ENCODE measurements around the gene ANKRD11.

ANKRD11 gene

DNA sequence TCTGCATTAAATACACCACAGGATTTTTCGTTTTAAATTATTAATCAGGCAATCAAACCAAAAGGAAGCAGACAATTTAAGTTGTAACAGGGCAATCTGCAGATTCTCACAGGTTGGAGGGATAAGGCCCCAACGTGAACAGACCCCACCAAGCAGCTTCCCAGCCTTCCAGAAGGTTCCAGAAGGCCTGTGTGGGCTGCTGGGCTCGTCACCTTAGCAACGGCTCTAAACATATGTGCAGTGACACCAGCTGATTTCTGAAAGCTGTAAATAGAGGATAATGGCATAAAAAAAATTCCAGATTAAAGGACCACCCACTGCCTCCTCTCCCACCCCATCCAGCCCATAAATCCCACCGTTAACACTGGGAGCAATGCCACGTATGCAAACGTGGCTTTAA lies 149.1 kb downstream of the ANKRD11 start:
- Histone ChIP-seq H3K27ac (ENCODE audit: poor library complexity, severe bottlenecking) (peak overlapping the region; percentile 3), H3K4me1 (ENCODE audit: insufficient read depth, poor library complexity, severe bottlenecking) (peaks cover 41% of the 10 kb centered on the region), H3K27me3 (ENCODE audit: insufficient read depth, poor library complexity, severe bottlenecking) (no peaks in the 10 kb centered on the region), H3K4me3 (ENCODE audit: severe bottlenecking) (no peak overlapping the region), H3K36me3 (ENCODE audit: low read depth) (peaks cover 24% of the 10 kb centered on the region), H3K9me3 (ENCODE audit: severe bottlenecking) (no peaks in the 10 kb centered on the region)
- ATAC-seq (ENCODE audit: low read depth), result no peak
- TF ChIP-seq, protein P1, sequence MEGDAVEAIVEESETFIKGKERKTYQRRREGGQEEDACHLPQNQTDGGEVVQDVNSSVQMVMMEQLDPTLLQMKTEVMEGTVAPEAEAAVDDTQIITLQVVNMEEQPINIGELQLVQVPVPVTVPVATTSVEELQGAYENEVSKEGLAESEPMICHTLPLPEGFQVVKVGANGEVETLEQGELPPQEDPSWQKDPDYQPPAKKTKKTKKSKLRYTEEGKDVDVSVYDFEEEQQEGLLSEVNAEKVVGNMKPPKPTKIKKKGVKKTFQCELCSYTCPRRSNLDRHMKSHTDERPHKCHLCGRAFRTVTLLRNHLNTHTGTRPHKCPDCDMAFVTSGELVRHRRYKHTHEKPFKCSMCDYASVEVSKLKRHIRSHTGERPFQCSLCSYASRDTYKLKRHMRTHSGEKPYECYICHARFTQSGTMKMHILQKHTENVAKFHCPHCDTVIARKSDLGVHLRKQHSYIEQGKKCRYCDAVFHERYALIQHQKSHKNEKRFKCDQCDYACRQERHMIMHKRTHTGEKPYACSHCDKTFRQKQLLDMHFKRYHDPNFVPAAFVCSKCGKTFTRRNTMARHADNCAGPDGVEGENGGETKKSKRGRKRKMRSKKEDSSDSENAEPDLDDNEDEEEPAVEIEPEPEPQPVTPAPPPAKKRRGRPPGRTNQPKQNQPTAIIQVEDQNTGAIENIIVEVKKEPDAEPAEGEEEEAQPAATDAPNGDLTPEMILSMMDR (IDR thresholded peaks at IDR 0.05; ENCODE audit: poor library complexity, severe bottlenecking), result no peak
- DNase-seq (ENCODE audit: low spot score), result peak; percentile 11

DNA sequence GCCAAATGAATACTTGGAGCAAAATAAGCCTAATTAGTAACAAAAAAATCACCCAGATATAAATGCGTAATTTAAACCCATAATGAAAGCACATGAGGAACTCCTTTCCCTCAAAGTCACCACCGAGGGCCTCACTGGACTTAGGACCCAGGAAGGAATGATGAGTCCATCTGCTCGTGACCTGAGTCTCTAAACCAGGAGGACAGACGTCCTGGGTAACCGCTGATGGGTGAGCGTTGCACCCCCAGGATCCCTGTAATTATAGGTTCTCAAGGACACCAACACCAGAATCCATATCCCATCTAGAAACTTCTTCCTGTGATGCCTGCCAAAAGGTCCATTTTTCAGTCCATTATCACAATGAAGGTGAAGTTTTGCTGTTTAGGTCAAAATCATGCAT lies 151.5 kb downstream of the ANKRD11 start:
- Histone ChIP-seq H3K9me3 (ENCODE audit: severe bottlenecking) (no peaks in the 10 kb centered on the region), H3K27me3 (ENCODE audit: insufficient read depth, poor library complexity, severe bottlenecking) (no peaks in the 10 kb centered on the region), H3K4me1 (ENCODE audit: insufficient read depth, poor library complexity, severe bottlenecking) (peaks cover 27% of the 10 kb centered on the region), H3K36me3 (ENCODE audit: low read depth) (peaks cover 24% of the 10 kb centered on the region), H3K27ac (ENCODE audit: poor library complexity, severe bottlenecking) (no peak overlapping the region), H3K4me3 (ENCODE audit: severe bottlenecking) (no peak overlapping the region)
- TF ChIP-seq, protein P1 (IDR thresholded peaks at IDR 0.05; ENCODE audit: poor library complexity, severe bottlenecking), result no peak
- no peak for ATAC-seq (ENCODE audit: low read depth)
- peak; percentile 22 for DNase-seq (ENCODE audit: low spot score)

DNA sequence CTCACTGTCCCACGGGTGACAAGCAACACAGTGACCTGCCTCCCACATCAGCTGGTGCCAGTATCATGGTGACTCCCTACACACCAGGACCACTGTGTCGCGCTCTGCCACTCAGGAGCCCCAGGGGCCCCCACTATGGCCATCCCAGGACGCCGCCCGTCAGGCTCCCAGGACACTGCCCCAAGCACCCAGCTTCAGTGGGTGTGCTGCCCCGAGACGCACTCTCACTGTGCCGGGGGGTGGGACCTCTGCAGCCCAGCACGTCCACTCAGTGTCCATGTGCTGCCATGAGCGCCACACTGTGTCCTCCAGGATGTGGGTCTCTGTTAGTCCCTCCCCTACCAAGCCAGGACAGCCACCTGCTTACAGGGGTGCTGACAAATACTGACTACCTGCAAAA lies 152.4 kb downstream of the ANKRD11 start:
- Histone ChIP-seq H3K36me3 (ENCODE audit: low read depth) (peaks cover 19% of the 10 kb centered on the region), H3K4me3 (ENCODE audit: severe bottlenecking) (no peak overlapping the region), H3K27ac (ENCODE audit: poor library complexity, severe bottlenecking) (no peak overlapping the region), H3K9me3 (ENCODE audit: severe bottlenecking) (no peaks in the 10 kb centered on the region), H3K4me1 (ENCODE audit: insufficient read depth, poor library complexity, severe bottlenecking) (peaks cover 21% of the 10 kb centered on the region), H3K27me3 (ENCODE audit: insufficient read depth, poor library complexity, severe bottlenecking) (no peaks in the 10 kb centered on the region)
- ATAC-seq (ENCODE audit: low read depth), result no peak
- TF ChIP-seq, protein P1 (IDR thresholded peaks at IDR 0.05; ENCODE audit: poor library complexity, severe bottlenecking), result no peak
- no peak for DNase-seq (ENCODE audit: low spot score)

DNA sequence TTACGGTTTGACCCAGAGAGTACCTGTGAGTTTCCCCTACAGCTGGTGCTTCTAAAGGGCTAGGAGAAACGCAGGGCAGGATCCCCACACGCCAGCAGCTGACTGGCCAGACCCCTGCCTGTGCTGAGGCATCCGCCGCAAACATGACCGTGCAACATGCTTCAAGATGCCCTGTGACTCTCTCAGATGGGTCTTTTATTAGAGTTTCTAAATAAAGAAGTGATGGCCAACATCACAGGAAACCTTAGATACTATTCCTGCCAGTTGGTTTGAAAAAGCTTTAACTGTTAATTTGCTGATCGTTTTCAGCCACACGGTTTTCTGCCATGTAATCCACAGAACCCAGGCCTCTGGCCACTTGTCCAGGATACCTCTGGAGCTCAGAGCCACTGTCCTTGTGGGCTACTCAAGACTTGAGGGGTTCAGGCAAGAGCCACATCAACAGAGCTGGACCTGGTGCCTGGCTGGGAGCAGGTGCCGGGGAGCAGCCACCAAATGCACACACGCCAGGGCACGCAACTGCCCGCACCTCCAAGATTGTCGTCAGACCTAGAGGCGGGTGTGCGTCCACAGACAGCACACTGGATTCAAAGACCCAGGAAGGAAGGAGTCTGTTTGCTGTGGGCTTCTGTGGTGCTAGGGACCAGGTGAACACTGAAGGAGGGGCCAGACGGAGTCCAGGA lies 154.4 kb downstream of the ANKRD11 start:
- no peak overlapping the region for H3K4me3 ChIP-seq (ENCODE audit: severe bottlenecking)
- ATAC-seq (ENCODE audit: low read depth) (no peak), DNase-seq (ENCODE audit: low spot score) (peak; percentile 47)
- H3K27ac ChIP-seq (ENCODE audit: poor library complexity, severe bottlenecking), result no peak overlapping the region
- TF ChIP-seq, protein P1 (IDR thresholded peaks at IDR 0.05; ENCODE audit: poor library complexity, severe bottlenecking), result no peak
- H3K36me3 ChIP-seq (ENCODE audit: low read depth), result peaks cover 13% of the 10 kb centered on the region
- H3K4me1 ChIP-seq (ENCODE audit: insufficient read depth, poor library complexity, severe bottlenecking), result peaks cover 22% of the 10 kb centered on the region
- no peaks in the 10 kb centered on the region for H3K27me3 ChIP-seq (ENCODE audit: insufficient read depth, poor library complexity, severe bottlenecking)
- H3K9me3 ChIP-seq (ENCODE audit: severe bottlenecking), result no peaks in the 10 kb centered on the region
